ENCODE measurements around the gene SPTLC1. TPM values are rescaled to one million over a fixed set of nuclear protein-coding genes. Genes with fewer than 3 reads are reported as not detected.

SPTLC1 gene
- total RNA-seq, 4 donors from 2014 or later: 26.6 to 28.0 (median 26.9) TPM

GRCh38 chr9:92061184-92061583 lies 54.0 kb downstream of the SPTLC1 start:
- no peak for TF ChIP-seq POLR2A (IDR thresholded peaks at IDR 0.05)
- TF ChIP-seq, protein P1, sequence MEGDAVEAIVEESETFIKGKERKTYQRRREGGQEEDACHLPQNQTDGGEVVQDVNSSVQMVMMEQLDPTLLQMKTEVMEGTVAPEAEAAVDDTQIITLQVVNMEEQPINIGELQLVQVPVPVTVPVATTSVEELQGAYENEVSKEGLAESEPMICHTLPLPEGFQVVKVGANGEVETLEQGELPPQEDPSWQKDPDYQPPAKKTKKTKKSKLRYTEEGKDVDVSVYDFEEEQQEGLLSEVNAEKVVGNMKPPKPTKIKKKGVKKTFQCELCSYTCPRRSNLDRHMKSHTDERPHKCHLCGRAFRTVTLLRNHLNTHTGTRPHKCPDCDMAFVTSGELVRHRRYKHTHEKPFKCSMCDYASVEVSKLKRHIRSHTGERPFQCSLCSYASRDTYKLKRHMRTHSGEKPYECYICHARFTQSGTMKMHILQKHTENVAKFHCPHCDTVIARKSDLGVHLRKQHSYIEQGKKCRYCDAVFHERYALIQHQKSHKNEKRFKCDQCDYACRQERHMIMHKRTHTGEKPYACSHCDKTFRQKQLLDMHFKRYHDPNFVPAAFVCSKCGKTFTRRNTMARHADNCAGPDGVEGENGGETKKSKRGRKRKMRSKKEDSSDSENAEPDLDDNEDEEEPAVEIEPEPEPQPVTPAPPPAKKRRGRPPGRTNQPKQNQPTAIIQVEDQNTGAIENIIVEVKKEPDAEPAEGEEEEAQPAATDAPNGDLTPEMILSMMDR (IDR thresholded peaks at IDR 0.05 in 4 of 5, conservative IDR thresholded peaks at IDR 0.05 in 1 of 5): no peak
- H3K27me3 ChIP-seq: no peaks in the 10 kb centered on the region
- H3K36me3 ChIP-seq: peaks cover 4 to 32% of the 10 kb centered on the region in 2 donors
- no peaks in the 10 kb centered on the region for H3K4me1 ChIP-seq
- no peak overlapping the region for H3K4me3 ChIP-seq
- no peak overlapping the region for H3K27ac ChIP-seq
- intact Hi-C loops (cut with DNase I; ENCODE audit: low total_unique reads) (no loop called here), in situ Hi-C loops (cut with MboI; ENCODE audit: low sequenced_read_pairs in 4 of 4) (no loop called here)
- H3K9me3 ChIP-seq: peaks cover 0 to 10% (median 2%) of the 10 kb centered on the region in 3 donors
- ATAC-seq: no peak
- no peak for DNase-seq

DNA sequence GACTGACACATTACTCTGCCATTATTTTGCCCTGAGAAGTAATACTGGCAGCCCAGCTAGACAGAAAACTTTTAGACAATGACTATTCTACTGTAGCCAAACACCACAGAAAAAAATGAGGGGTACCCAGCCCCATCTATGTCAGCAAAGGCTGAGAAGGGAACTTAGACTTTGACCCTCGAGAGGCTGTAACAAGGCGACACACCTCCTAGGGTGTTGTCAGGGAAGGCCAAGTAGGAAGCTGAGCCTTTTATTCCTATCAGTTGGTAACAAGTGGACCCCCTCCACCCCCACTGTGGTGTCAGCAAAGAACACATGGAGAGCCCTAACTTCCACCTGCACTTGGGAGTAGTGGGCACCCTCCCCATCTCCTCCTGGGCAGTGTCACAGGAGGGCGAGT lies 55.6 kb downstream of the SPTLC1 start:
- Histone ChIP-seq H3K4me3 (no peak overlapping the region), H3K27ac (no peak overlapping the region), H3K36me3 (peaks cover 1 to 28% of the 10 kb centered on the region in 2 donors), H3K27me3 (no peaks in the 10 kb centered on the region), H3K4me1 (no peaks in the 10 kb centered on the region), H3K9me3 (peaks cover 0 to 10% (median 2%) of the 10 kb centered on the region in 3 donors)
- no peak for DNase-seq
- TF ChIP-seq, protein P1 (IDR thresholded peaks at IDR 0.05 in 4 of 5, conservative IDR thresholded peaks at IDR 0.05 in 1 of 5): no peak
- no peak for TF ChIP-seq POLR2A (IDR thresholded peaks at IDR 0.05)
- intact Hi-C loops (cut with DNase I; ENCODE audit: low total_unique reads) (no loop called here), in situ Hi-C loops (cut with MboI; ENCODE audit: low sequenced_read_pairs in 4 of 4) (no loop called here)
- no peak for ATAC-seq

GRCh38 chr9:92058723-92059444 lies 56.3 kb downstream of the SPTLC1 start:
- Histone ChIP-seq H3K4me1 (no peaks in the 10 kb centered on the region), H3K36me3 (peaks cover 0 to 33% of the 10 kb centered on the region in 2 donors), H3K27ac (no peak overlapping the region), H3K9me3 (peaks cover 0 to 10% (median 2%) of the 10 kb centered on the region in 3 donors), H3K4me3 (no peak overlapping the region), H3K27me3 (no peaks in the 10 kb centered on the region)
- intact Hi-C loops (cut with DNase I; ENCODE audit: low total_unique reads): no loop called here
- ATAC-seq (no peak), DNase-seq (no peak)
- TF ChIP-seq POLR2A (IDR thresholded peaks at IDR 0.05): no peak
- TF ChIP-seq, protein P1 (IDR thresholded peaks at IDR 0.05 in 4 of 5, conservative IDR thresholded peaks at IDR 0.05 in 1 of 5): no peak
- in situ Hi-C loops (cut with MboI; ENCODE audit: low sequenced_read_pairs in 4 of 4): no loop called here

DNA sequence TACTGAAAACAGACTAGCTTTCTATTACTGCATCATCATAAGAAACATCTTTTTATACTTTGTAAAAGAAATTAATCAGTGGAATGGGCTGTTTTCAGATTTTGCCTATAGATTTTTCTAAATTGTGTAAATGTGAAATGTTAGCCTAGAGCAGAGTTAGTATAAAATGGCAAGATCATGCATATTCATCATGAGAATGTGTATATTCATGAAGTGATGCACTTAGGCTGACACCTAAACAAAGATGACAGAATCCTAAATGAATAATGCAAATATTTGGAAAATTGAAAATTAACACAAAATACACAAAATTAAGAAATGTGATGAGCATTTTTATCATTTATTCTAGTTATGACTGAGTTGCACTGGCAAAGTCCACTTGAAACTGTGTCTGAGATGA lies 57.2 kb downstream of the SPTLC1 start:
- Histone ChIP-seq H3K9me3 (peaks cover 0 to 10% (median 2%) of the 10 kb centered on the region in 3 donors), H3K4me3 (no peak overlapping the region), H3K27ac (no peak overlapping the region), H3K36me3 (peaks cover 0 to 42% of the 10 kb centered on the region in 2 donors), H3K4me1 (no peaks in the 10 kb centered on the region), H3K27me3 (no peaks in the 10 kb centered on the region)
- intact Hi-C loops (cut with DNase I; ENCODE audit: low total_unique reads): no loop called here
- TF ChIP-seq POLR2A (IDR thresholded peaks at IDR 0.05): no peak
- TF ChIP-seq, protein P1 (IDR thresholded peaks at IDR 0.05 in 4 of 5, conservative IDR thresholded peaks at IDR 0.05 in 1 of 5): no peak
- in situ Hi-C loops (cut with MboI; ENCODE audit: low sequenced_read_pairs in 4 of 4): no loop called here
- ATAC-seq (no peak), DNase-seq (no peak)
